Measurements from ENCODE around the gene KANK4.

- TF ChIP-seq EZH2 (IDR thresholded peaks at IDR 0.05; ENCODE audit: low read length), result no peak
- TF ChIP-seq, protein P1, sequence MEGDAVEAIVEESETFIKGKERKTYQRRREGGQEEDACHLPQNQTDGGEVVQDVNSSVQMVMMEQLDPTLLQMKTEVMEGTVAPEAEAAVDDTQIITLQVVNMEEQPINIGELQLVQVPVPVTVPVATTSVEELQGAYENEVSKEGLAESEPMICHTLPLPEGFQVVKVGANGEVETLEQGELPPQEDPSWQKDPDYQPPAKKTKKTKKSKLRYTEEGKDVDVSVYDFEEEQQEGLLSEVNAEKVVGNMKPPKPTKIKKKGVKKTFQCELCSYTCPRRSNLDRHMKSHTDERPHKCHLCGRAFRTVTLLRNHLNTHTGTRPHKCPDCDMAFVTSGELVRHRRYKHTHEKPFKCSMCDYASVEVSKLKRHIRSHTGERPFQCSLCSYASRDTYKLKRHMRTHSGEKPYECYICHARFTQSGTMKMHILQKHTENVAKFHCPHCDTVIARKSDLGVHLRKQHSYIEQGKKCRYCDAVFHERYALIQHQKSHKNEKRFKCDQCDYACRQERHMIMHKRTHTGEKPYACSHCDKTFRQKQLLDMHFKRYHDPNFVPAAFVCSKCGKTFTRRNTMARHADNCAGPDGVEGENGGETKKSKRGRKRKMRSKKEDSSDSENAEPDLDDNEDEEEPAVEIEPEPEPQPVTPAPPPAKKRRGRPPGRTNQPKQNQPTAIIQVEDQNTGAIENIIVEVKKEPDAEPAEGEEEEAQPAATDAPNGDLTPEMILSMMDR (optimal IDR thresholded peaks at IDR 0.05 in 1 of 3, IDR thresholded peaks at IDR 0.05 in 1 of 3, conservative IDR thresholded peaks at IDR 0.05 in 1 of 3; ENCODE audit: extremely low read depth in 1 of 3, insufficient read depth in 2 of 3, low read length in 3 of 3), result no peak
Measured at GRCh38 chr1:62233926-62234450, 85.2 kb downstream of the KANK4 start.

Data from keratinocyte (primary cell).